Cortex of kidney (tissue), 1 donor: ENCODE data around the gene TSPAN3.

ENCODE experiments used
- DNase-seq: peaks from one replicate; lab custom pipeline; 2025; lab: John Stamatoyannopoulos, UW

The TSPAN3 gene

GRCh38 chr15:77053709-77054108 is 17.2 kb downstream of the TSPAN3 start:
- DNase-seq: no peak

- no peak for DNase-seq
Observed at GRCh38 chr15:77052556-77052955, 18.4 kb downstream of the TSPAN3 start.

GRCh38 chr15:77048135-77048876 is 22.6 kb downstream of the TSPAN3 start:
- DNase-seq: no peak

DNA sequence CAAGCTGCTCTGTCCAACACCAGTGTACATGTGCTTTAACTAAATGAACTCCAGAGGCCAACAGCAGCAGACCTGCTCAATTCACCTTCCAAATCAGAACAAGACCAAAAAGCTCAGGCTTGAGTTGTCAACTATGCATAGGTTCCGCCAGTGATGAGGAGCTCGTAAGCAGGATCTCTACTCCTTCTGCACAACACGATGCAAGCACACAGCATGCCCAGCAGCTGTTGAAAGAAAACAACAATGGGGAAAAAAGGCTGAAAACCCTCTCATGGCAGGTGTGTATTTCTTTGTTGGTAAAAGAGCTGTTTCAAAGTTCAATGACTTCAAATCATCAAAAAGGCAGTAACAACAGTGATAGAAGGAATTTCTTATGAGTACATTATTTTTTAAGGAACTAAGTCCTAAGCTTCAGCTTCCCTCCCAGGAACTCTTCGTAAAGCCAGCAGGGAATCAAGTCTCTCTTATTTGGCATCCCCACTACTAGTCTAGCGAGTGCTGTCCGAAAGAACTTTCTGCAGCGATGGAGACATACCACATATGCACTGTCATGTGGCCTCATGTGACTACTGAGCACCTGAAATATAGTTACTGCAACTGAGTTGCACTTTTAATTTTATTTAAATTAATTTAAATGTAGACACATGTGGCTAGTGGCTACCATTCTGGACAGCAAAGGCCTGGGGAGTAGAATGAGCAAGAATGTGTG is 24.1 kb downstream of the TSPAN3 start:
- no peak for DNase-seq

DNA sequence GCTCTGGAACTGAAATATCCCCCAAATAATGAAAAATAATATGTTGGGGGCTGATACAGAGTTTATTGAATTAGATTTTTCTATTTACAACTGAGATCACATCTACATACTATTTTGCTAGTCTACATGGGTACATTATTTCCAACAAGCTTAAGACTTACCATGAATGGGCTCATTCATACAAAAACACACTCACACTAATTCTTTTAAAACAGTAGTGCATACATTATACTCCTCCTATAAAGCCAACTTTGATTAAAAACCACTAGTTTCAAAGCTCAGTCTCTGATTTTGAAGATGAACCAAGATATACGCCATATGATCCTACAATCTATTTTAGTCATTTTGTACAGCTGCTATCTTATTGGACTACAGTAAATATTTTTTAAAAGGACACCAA is 24.9 kb downstream of the TSPAN3 start:
- no peak for DNase-seq

DNA sequence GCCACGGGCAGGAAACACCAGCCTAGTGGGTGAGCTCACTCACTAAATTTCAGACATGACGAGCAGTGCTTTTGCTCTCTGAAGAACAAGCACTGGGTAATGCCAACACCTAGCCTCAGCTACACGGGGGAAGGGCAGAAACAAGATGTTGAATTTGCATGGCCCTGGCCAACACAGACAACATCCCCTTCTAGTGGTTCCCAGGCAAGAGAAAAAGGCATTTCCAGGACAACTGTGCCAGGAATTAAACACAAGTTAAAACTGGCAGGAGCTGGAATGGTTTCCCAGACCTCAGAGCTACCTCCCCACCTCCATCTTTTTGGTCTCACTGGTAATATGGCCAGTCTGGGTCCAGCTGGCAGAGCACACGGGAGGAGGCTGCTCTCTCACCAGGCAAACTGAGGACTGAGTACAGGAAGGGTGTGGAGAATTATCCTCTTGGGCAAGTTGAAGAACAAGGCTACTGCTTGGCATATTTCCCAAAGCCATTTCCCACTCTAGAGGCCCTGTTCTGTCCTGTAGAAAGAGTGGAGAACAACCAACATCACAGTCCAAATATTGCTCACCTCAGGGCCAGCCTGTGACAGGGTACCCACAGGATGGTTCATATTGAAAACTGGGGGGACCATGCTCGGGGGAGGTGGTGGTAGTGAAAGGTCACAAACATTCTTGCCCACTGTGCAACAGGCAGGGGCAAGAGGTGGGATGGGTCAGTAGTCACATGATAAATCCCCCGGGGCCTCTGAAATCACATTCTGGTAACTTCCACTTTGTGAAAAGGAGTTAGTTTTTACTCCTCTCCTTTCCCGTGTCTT is 26.5 kb downstream of the TSPAN3 start:
- no peak for DNase-seq

GRCh38 chr15:77042955-77043920 is 27.7 kb downstream of the TSPAN3 start:
- no peak for DNase-seq

DNA sequence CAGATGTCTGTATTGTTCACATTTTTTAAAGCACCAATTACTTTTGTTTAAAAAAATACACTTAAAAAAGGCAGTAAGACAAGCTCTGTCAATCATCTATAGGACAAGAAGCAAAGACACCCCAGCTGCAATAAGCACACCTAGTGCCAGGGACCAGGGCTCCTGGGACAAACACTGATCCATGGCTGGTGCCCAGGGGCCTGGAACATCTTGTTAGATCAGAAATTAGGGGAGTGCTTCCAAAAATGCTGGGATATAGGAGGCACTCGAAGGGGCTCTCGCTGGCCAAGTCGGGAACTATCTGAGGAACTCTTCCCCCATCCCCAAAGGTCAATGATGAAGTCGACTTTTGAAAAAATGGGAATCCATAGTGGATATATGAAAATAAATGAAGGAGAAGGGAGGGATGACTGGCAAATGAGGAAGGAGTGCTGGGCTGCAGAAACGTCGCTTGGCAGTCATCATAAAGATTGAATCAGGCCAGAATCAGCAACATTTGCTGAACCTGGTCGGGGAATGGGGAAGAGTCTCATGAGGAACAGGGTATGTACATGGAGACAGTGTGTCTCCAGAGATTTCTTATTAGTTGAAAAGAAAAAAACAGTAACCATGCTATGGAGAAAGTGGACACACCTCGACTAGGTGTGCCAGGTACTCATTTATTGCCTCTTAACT is 28.5 kb downstream of the TSPAN3 start:
- DNase-seq: no peak

DNA sequence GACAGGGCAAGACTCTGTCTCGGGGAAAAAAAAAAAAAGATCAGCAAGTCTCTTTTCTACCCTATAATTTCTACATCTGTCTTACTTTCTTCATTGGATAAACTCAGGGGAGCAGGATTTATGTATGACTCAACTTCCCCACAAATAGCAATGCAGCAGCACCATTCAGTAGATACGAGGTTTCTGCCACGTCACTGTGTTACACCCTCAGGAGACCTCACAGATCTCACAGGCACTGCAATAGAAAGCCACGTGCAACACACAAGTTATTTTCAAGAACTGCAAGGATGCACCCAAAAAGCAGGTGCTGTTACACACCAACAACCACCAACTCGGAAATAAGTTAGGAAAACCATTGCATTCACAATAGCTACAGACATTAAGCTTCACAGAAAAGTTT is 30.2 kb downstream of the TSPAN3 start:
- no peak for DNase-seq

DNA sequence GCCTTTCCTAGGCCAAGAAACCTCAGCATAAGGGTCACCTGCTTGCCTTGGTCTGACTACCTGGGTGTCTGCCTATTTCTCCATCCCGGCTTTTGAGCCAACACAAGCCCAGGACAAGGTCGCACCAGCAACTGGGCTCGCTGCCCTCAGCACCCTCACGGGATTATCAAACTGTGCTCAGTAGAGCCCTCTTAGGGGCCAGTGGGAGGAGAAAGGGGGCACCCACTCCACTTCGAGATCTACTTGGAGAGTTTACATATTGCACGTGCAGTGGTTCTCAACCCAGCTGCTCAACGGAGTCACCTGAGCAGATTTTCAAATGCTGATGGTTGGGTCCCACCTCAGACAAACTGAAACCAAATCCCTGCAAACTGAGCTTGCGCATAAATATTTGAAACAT is 31.1 kb downstream of the TSPAN3 start:
- no peak for DNase-seq

GRCh38 chr15:77039217-77039533 is 31.7 kb downstream of the TSPAN3 start:
- DNase-seq: no peak

- DNase-seq: no peak
Observed at GRCh38 chr15:77038312-77039216, 32.3 kb downstream of the TSPAN3 start.

DNA sequence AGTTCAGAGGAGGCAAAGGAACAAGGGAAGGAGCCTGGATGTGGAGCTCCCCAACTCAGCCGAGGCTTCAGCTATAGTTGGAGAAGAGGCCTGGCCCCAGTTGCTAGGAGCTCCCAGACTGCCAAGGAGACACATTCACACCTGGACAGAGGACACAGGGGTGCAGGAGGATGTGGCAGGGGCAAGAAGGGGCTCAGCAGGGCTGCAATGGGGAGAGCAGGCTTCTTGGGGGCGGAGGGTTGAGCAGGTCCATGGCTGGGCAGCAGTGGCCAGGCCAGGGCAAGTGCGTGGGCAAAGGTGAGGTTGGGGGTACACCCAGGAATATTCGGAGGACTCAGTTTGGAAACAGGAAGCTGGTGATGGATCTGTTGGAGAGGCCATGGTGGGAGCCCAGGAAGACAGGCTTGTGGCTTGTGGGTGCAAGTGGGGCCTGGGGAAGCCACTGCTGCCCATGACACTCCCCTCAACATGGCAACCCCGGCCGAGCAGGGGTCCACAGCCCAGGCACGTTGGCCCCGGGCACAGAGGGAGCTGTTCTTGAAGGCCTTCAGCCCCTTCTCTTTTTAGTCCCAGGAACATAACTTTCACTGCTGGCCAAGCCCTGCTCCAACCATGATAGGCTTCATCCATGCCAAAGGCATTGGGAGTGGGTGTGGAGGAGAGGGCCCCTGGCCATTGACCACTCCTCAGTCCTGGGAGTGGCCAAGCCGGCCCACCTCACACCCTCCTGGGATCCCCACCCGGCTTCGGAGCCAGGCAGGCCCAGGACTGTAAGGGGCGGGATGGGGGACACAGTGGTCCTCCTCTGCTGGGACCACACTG is 33.3 kb downstream of the TSPAN3 start:
- DNase-seq: no peak

GRCh38 chr15:77036537-77037387 is 34.1 kb downstream of the TSPAN3 start:
- no peak for DNase-seq

- DNase-seq: no peak
Observed at GRCh38 chr15:77035999-77036471, 34.9 kb downstream of the TSPAN3 start.

DNA sequence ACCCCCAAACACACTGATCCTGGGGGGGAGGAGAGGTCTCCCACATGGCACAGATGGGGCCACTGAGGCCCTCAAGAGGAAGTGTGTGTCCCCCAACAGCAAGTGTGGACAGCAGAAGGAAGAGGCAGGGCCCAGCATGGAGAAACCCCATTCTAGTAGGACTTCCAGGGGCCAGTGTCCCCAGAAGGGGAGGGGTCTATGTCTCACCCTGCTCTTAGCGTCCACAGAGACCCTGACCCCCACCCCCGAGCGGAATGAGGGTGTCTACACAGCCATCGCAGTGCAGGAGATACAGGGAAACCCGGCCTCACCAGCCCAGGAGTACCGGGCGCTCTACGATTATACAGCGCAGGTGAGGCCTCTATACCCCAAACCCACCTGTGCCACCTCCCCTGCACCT is 35.3 kb downstream of the TSPAN3 start:
- DNase-seq: no peak

DNA sequence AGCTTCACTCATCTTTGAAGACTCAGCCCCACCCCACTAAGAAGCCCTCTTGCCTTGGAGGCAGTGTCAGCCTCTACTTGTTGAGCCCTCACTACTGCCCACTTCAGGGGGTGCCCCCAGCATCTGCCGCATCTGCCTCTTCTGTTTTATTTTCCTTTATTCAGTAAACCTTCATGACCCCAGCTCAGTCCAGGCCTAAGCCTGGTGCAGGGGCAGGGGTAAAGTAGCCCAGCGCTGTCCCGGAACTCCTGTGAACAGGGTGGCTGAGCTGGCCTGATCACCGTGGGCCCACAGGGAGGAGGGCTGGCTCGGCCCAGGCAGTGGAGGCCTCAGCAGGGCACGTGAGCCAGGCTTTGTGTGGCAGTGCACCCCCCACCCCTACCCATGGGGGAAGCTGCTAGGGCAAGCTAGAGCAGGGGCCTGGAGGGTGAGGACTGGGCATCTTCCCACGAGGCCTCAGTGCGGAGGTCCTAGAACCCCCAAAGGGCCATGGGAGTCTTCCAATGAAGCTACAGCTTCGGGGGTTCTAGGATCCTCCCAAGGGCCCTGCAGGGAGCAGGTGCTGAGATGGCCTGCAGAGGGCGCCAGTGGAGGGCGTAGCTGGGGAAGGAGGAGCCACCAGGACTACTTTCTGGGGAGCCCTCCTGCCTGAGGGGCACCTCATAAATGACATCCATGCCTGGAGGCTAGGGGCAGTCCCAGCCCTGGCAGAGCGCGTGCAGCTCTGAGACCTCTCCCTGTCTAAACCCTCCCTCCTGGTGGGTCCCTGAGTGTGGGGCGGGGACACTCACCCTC is 36.0 kb downstream of the TSPAN3 start:
- DNase-seq: no peak
